HS-5 (cell line): Measurements from ENCODE around the gene CRB1.
"Not testable (repeated sequence)": the region's sequence is repeated elsewhere in the genome, so short reads cannot be mapped to it uniquely, and the experiment has no call there.

Source experiments
- DNase-seq: peaks from one replicate; pipeline ENCODE4 v3.0.0-alpha.2; 2012; ENCODE audit warnings: low read depth

Gene CRB1

DNA sequence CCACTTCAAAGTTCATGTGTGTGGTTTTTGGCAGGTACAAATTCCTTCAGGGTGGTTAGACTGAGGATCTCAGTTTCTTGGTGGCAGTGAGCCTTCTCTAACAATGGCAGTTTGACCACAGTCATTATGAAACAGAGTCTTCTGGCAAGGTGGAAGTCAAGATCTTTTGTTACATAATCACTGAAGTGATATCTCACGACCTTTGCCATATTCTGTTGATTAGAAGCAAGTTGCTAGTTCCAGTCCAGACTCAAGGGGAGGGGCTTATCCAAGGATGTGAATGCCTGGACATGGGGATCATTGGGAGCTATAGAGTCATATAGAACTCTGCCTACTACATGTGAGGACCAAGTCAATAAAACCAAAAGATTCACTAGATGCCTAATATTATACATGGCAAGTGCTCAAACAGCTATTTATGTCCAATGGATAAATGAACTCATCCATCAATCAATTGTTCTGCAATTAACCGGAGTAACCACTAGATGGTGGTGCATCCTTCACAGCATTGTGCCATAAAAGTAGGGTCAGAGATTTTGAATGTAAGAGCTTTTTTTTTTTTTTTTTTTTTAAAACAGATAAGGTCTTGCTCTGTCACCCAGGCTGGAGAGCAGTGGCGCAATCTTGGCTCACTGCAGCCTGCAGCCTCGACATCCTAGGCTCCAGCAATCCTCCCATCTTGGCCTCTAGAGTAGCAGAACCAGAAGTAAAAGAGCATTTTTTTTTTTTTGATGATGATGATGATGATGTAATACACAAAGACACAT is 131.9 kb downstream of the CRB1 start:
- DNase-seq: peak; percentile 25

DNA sequence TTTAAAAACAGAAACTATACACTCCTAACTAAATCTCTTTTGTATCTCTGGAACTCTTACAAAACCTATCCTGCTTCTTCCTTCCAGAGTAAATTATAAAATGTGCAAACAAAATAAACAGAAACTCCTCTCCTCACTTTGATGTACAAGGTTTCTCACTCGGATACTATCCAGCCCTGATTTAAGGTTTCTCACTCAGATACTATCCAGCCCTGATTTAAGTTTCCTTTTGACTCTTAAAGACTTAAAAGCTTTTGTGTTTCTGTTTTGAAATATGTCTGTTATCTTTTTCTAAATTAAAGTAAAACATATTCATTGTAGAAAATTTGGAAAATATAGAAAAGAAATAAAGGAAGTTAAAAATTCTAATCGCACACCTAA is 132.5 kb downstream of the CRB1 start:
- DNase-seq: no peak

DNA sequence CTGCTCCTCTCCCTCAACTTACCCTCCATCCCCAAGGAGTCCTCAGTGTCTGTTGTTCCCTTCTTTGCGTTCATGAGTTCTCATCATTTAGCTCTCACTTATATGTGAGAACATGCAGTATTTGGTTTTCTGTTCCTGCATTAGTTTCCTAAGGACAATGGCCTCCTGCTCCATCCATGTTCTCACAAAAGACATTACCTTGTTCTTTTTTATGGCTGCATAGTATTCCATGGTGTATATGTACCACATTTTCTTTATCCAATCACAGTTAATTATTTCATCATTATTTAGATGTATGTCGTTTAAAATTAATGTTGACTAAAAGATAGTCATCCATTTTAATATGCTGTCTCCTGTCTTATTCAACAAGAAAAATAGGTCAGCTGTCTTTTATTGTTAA is 134.1 kb downstream of the CRB1 start:
- DNase-seq: no peak

DNA sequence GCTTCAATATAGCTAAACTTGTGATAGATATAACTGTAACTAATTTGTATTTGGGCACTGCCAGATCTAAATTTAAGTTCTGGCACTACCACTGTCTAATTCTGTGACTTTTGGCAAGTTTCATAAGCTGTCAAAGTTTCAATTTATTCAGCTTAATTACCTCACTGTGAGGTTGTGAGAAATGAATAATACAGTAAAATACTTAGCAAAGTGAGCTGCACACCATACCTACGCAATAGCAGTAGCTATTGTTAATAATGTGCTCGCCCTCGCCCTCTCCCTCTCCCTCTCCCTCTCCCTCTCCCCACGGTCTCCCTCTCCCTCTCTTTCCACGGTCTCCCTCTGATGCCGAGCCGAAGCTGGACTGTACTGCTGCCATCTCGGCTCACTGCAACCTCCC is 136.7 kb downstream of the CRB1 start:
- DNase-seq: not testable (repeated sequence)

DNA sequence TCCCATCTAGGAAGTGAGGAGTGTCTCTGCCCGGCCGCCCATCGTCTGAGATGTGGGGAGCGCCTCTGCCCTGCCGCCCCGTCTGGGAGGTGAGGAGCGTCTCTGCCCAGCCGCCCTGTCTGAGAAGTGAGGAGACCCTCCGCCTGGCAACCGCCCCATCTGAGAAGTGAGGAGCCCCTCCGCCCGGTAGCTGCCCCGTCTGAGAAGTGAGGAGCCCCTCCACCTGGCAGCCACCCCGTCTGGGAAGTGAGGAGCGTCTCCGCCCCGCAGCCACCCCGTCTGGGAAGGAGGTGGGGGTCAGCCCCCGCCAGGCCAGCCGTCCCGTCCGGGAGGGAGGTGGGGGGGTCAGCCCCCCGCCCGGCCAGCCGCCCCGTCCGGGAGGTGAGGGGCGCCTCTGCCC is 137.6 kb downstream of the CRB1 start:
- DNase-seq: not testable (repeated sequence)

DNA sequence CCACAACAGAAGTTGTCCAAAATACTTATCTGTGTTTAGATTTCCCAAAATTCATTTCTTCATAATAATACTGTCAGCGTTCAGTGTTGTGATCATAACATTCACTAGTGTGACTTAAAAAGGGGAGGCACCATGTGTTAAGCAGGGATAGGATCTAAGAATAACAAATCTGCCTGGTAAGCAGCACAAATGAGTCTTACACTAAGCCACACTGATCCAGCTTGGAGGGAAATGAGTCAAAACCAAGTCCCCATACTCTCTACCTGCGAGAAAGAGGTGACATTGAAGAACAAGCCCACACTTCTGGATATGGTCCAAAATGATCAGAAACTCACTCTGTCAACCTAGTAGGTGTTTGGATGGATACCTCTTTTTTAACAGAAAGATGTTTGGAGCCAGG is 145.5 kb downstream of the CRB1 start:
- DNase-seq: no peak

DNA sequence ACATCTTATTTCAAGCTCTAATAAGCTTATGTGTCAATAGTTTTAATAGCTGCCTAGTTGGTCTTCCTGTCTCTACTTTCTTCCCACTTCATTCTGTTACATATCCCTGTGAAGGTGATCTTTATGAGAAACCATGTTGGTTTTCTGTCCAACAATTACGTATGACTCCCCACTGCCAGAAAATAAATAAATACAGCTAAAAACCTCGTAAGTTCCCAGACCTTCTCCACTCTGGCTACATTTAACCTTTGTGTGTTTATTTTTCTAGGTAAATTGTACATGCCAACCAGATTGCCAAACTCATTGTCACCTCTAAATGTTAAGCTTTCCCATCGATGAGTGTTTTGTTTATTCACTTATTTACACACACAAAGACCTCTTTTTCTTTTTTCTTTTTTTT is 147.2 kb downstream of the CRB1 start:
- no peak for DNase-seq

DNA sequence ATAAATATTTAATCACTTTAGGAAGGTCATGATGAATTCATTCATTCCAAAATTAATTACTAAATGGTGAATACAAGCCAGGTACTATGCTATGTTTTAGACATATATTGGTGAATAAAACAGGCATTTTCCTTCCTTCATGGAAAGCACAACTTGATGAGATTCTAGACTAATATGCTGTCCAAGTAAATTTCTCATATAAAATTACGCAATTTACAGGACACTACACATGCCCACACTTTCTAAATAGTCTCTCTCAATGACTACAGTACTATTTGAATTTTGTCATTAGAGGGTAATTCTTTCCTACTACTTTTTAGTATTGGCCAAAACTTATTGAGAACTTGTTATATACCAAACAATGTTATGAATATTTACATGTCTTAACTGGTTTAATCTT is 150.6 kb downstream of the CRB1 start:
- DNase-seq: no peak

DNA sequence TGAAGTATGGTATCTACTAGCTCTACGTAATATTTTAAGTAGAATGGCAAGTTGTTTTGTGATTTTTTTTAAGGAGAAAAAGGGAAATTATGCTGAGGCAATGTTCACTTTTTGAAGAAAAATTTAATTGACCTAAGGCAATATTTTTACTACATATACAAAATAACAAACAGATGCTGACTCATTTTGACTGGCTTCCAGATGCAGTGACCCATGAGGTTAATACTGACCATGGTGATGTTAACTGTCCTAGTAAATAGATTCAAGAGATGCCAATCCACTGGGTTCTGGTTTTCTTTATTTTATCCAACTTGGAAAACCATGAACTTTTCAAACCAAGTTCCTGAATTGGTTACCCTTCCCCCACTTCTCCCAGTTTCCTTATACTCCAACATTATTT is 154.9 kb downstream of the CRB1 start:
- peak; percentile 5 for DNase-seq

DNA sequence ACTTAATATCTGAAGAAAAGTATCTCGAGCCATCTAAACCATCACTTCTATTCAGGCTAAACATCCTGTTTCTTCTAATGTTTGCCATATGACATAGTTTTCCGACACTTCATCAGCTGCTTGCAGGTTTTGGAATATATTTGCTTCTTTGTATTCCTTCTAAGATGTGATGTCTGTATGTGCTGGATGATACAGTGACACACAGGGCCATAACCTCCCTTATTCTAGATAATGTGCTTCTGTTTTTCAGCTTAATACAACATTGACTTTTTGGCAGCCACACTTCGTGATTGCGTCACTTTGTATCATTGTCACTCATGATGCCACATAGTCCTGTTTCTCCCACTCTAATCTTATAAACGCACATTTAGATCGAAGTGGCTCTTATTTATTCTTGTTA is 156.3 kb downstream of the CRB1 start:
- DNase-seq: no peak

DNA sequence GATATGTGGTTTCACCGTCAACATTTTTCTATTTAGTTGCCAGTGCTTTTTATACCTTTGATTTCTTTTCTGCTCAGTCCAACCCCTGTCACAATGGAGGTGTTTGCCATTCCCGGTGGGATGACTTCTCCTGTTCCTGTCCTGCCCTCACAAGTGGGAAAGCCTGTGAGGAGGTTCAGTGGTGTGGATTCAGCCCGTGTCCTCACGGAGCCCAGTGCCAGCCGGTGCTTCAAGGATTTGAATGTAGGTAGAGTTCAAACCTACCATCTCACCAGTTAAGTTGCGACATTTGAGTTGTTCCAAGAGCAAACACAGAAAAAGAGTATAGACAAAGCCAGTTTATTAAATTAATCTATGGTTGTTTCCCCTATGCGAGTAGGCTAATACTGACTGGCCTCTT is 161.3 kb downstream of the CRB1 start:
- no peak for DNase-seq

DNA sequence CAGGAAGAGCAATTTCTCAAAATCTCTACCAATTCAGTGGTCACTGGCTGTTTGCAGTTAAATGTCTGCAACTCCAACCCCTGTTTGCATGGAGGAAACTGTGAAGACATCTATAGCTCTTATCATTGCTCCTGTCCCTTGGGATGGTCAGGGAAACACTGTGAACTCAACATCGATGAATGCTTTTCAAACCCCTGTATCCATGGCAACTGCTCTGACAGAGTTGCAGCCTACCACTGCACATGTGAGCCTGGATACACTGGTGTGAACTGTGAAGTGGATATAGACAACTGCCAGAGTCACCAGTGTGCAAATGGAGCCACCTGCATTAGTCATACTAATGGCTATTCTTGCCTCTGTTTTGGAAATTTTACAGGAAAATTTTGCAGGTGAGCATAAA is 167.2 kb downstream of the CRB1 start:
- DNase-seq: no peak

DNA sequence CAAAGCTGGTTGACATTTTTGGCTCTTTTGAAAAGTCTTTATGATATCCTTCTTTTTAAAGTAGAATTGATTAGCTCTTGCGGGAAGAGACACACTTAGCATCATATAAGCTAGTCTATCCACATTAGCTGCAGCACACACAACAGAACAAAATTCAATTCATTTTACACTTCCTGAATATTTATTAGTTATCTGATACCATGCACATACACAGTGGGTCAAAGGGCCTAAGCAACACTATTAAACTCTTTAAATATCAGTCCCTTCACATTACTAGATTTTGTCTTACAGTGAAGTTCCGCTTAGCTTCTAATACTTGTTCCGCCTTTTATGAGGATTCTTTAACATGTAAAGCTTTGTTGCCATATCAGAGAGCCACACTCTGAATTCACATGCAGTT is 169.5 kb downstream of the CRB1 start:
- DNase-seq: no peak

DNA sequence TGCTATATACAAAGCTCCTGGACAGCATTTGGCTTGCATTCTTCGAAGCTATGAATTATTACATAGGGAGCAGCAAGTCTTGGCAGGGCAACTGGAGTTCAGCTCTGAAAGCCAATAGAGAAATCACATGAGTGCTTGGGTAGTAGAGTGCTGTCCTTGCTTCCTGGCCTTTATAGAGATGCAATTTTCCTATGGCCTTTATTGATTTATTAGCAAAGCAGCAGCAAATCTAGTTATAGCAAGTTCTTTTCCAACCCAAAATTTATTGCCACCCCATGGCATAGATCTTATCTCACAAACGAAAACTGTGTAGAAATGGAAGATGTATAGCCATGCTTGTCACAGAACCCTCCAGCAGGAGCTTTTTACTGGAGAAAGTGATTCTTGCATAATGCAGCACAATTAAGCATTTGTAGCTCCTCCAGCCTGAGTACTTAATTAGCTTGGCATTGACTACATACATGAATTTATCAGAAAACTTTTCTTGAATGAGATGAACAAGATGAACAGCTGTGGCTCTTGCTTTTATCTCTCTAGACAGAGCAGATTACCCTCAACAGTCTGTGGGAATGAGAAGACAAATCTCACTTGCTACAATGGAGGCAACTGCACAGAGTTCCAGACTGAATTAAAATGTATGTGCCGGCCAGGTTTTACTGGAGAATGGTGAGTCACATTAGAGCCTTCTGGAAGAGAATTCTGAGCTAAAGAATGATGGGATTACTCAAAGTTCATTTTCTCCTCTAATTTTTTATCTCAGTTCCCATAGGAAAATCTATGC is 170.1 kb downstream of the CRB1 start:
- no peak for DNase-seq

DNA sequence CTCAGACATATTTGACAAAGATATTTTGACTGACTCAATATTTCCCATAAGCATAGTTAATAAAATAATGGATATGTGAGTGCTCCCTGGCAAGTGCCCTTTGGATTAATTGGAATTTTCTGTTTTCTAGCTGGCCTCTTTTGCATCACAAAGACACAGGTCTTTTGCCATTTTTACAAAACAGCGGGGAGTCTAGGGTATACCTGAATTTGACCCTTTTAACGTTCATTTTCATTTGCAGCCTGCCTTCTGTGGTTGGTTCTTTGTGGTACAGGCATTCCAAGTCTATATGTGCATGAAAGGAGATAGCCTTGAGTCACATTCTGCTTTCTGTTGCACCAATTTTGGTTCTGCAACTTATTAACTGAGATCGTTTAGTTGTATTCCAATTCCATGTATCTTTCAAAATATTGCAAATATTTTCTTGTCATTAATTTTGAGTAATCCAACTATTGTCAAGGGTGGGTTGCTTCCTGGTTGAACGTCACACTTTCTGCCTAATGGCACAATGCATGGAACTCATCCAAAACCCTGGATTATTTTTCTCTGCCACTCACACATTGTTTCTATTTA is 171.7 kb downstream of the CRB1 start:
- no peak for DNase-seq

DNA sequence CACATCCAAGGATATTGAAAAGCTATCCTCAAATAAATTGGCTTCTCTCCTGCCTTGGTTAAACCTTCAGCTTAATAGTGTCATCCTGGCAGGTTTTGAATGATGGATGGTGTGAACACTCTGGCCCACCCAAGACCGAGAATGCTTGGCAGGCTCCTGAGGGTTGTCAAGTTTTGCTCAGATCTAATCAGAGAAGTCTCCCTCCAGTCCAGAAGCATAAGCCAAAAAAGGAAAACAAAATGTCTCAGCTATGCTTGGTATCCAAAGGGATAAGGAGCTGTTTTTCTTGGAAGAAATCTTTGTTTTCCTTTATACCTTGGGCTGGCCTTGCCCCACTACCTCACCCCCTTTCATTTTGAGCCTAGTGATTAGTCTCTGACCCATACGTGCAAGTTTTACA is 172.7 kb downstream of the CRB1 start:
- DNase-seq: no peak

DNA sequence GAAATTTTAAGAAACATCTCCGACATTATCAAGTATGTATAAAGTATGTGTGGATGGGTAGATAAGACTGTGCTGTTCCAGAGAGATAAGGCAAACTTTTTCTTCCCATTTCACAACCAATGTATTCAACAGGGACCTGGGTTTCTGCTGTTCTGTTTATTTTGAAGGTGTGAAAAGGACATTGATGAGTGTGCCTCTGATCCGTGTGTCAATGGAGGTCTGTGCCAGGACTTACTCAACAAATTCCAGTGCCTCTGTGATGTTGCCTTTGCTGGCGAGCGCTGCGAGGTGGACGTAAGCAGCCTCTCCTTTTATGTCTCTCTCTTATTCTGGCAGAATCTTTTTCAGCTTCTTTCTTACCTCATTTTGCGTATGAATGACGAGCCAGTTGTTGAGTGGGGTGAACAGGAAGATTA is 174.0 kb downstream of the CRB1 start:
- no peak for DNase-seq

DNA sequence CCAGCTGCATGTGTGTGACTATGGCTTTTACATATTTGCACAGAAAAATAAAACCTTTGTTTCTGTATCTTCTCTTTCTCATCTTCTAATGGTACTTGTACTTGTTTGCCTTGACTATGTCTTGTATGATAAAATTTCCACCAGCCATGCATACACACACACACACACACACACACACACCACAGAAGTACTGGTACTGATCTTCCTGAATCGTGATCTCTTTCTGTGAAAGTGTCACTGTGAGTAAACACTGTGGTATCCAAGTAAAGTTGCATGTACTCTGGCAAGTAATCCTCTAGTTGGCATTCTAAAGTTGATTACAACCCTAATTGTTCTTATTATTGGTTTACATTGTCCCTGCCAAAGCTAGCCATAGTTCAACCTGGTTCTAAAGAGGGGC is 176.7 kb downstream of the CRB1 start:
- no peak for DNase-seq

DNA sequence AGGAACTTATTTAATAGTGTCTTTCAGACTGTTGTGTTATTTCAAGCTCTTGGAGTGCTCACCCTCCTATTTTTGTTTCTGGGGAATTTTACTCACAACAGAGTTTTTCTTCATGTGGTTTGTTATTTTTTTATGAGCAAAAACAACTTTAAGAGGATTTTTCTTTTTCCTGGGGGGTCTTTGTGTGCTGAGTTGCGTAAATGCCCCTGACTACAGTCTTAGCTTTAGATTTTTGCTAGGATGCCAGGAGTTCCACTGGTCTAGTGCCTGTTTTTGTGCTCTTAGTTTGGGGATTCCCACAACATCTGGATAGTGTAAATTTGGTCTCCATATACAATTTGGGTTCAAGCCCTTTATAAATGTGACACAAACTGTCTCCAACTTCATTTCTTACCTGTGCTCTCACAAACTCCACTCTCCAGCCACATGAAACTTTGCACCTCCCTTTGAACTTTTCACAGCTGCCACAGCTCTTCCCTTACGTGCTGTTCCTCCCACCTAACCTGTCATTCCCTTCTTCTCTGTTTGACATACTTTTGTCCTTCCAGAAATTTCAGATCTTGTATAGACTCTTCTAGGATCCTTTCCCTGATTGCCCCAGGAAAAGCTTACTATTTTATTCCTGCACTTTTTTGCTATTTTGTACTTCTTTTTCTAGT is 180.2 kb downstream of the CRB1 start:
- DNase-seq: no peak

DNA sequence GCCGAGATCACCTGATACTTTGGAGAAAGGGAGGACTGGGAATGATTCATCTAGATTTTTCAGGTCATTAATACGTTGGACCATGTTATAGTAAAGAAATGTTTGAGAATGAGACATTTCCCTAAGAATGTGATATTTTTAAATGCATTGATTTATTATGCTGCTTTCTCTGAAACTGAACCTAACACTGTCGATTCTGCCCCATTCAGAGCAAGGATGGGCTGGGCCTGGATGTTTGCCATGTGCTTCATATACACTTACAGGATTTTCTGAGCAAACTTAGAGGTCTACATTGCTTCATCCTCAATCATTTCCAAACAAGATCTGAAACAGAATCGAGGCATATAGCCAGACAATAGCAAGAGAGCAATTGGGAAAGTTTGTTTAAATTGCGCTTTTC is 183.3 kb downstream of the CRB1 start:
- DNase-seq: no peak

DNA sequence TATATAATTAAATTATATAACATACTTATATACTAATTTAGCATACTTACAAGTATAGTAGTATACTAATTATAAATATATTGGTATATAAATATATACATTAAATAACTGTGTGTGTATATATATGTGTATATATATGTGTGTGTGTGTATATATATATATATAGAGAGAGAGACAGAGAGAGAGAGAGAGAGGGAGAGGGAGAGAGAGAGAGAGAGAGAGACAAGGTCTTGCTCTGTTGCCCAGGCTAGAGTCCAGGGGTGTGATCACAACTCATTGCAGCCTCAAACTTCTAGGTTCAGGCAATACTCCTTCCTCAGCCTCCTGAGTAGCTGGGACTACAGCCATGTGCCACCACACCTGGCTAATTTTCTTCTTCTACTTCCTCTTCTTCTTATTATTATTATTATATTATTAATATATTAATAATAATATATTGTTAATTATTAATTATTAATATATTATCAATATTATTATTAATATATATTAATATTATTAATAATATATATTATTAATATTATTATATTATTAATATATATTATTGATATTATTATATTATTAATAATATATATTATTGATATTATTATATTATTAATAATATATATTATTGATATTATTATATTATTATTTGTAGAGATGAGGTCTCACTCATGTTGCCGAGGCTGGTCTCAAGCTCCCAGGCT is 185.5 kb downstream of the CRB1 start:
- DNase-seq: no peak

DNA sequence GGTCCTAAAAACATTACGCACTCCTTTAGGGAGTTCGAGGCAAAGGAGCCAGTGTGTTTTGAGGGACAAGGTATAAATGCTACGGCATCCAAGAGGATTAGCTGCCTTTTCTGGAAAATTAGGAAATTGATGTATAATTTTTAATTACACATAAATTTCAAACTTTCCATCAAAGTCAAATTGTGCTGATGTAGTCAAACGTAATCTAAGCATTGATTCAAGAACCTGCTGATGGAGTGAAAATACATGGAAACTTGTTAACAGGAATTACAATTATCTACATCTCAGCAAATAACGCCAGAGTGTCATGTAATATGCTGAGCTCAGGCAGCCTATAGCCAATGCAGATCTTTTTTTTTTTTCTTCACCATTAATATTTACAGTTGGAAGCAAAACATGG is 194.5 kb downstream of the CRB1 start:
- DNase-seq: no peak
